Mesothelial cell of epicardium (in vitro differentiated cells): Measurements from ENCODE around the gene YTHDC1. TPM values are rescaled to one million over a fixed set of nuclear protein-coding genes. Genes with fewer than 3 reads are reported as not detected.

ENCODE experiments used
- DNase-seq, 2 experiments: peaks; one replicate each; pipeline ENCODE4 v3.0.0; 2021; ENCODE audit warnings: low spot score in 2 of 2; ENCODE audit not compliant: unreplicated experiment in 2 of 2
- H3K27ac Mint-ChIP-seq: 2 replicates; pipeline ENCODE4 v1.8.0; 2021; ENCODE audit warnings: mixed read lengths
- H3K27me3 Mint-ChIP-seq: 2 replicates; pipeline ENCODE4 v1.8.0; 2021; ENCODE audit warnings: low read depth, mixed read lengths
- H3K36me3 Mint-ChIP-seq: 2 replicates; pipeline ENCODE4 v1.8.0; 2021; ENCODE audit warnings: mixed read lengths
- H3K4me1 Mint-ChIP-seq: 2 replicates; pipeline ENCODE4 v1.8.0; 2021; ENCODE audit warnings: mixed read lengths
- H3K4me3 Mint-ChIP-seq: 2 replicates; pipeline ENCODE4 v1.8.0; 2021; ENCODE audit warnings: mild to moderate bottlenecking, moderate library complexity, mixed read lengths
- H3K9me3 Mint-ChIP-seq: 2 replicates; pipeline ENCODE4 v1.8.0; 2021; ENCODE audit warnings: mixed read lengths
- CTCF ChIP-seq: fragments of 200-600 bp; sonication (generic); IDR thresholded peaks from one replicate; pipeline ENCODE4 v1.5.0; 2021; ENCODE audit warnings: antibody characterized with exemption; ENCODE audit not compliant: unreplicated experiment
- total RNA-seq: library from RNA; stranded (reverse); gene quantifications from 3 replicates; pipeline ENCODE4 v1.2.1, GENCODE V29; 2021

YTHDC1 gene
- total RNA-seq, 1 donor from 2014 or later = 137 TPM

GRCh38 chr4:68366600-68366999, 16.7 kb upstream of the YTHDC1 start:
- DNase-seq = no peak
- no peaks in the 10 kb centered on the region for H3K27me3 Mint-ChIP-seq
- no peak overlapping the region for H3K4me3 Mint-ChIP-seq
- TF ChIP-seq CTCF = no peak
- H3K9me3 Mint-ChIP-seq = peaks cover 5% of the 10 kb centered on the region
- no peaks in the 10 kb centered on the region for H3K36me3 Mint-ChIP-seq
- peaks cover 19% of the 10 kb centered on the region for H3K4me1 Mint-ChIP-seq
- no peak overlapping the region for H3K27ac Mint-ChIP-seq

- no peak overlapping the region for H3K27ac Mint-ChIP-seq
- H3K4me1 Mint-ChIP-seq = peaks cover 25% of the 10 kb centered on the region
- TF ChIP-seq CTCF = no peak
- H3K36me3 Mint-ChIP-seq = no peaks in the 10 kb centered on the region
- H3K4me3 Mint-ChIP-seq = no peak overlapping the region
- H3K9me3 Mint-ChIP-seq = peaks cover 5% of the 10 kb centered on the region
- no peak for DNase-seq
- no peaks in the 10 kb centered on the region for H3K27me3 Mint-ChIP-seq
Measured at GRCh38 chr4:68365068-68365467, 15.2 kb upstream of the YTHDC1 start.

GRCh38 chr4:68361146-68361589, 11.3 kb upstream of the YTHDC1 start:
- H3K36me3 Mint-ChIP-seq = no peaks in the 10 kb centered on the region
- no peak overlapping the region for H3K4me3 Mint-ChIP-seq
- peaks cover 6% of the 10 kb centered on the region for H3K4me1 Mint-ChIP-seq
- DNase-seq = no peak
- H3K9me3 Mint-ChIP-seq = peaks cover 3% of the 10 kb centered on the region
- no peak overlapping the region for H3K27ac Mint-ChIP-seq
- TF ChIP-seq CTCF = no peak
- H3K27me3 Mint-ChIP-seq = no peaks in the 10 kb centered on the region

GRCh38 chr4:68360231-68360968, 10.5 kb upstream of the YTHDC1 start:
- DNase-seq = no peak
- Mint-ChIP-seq H3K9me3 (peaks cover 3% of the 10 kb centered on the region), H3K4me3 (no peak overlapping the region), H3K27ac (no peak overlapping the region), H3K36me3 (no peaks in the 10 kb centered on the region), H3K27me3 (no peaks in the 10 kb centered on the region), H3K4me1 (peaks cover 6% of the 10 kb centered on the region)
- no peak for TF ChIP-seq CTCF

- no peak overlapping the region for H3K27ac Mint-ChIP-seq
- no peaks in the 10 kb centered on the region for H3K36me3 Mint-ChIP-seq
- H3K4me3 Mint-ChIP-seq = no peak overlapping the region
- peaks cover 6% of the 10 kb centered on the region for H3K4me1 Mint-ChIP-seq
- H3K9me3 Mint-ChIP-seq = peaks cover 3% of the 10 kb centered on the region
- no peaks in the 10 kb centered on the region for H3K27me3 Mint-ChIP-seq
- no peak for DNase-seq
- no peak for TF ChIP-seq CTCF
Measured at GRCh38 chr4:68359508-68359907, 9.6 kb upstream of the YTHDC1 start.
